Kidney (tissue), 14 donors: Measurements from ENCODE around the gene MPZL1. TPM values are rescaled to one million over a fixed set of nuclear protein-coding genes. Genes with fewer than 3 reads are reported as not detected.

Source experiments
- DNase-seq, 5 donors: peaks; one replicate each; pipeline ENCODE4 v3.0.0-alpha.2; 2013 to 2020
- FAIRE-seq: peaks from 2 replicates; lab custom pipeline; 2012; peaks lifted over from hg19 to GRCh38; lab: Jason Lieb, UNC
- H3K27ac ChIP-seq, 2 donors: one replicate each; pipeline ENCODE4 v1.7.0; 2013; ENCODE audit warnings: low read depth in 2 of 2, low read length in 2 of 2, inconsistent platforms in 1 of 2
- H3K27me3 ChIP-seq: one replicate; pipeline ENCODE4 v1.7.1; 2013; ENCODE audit warnings: low read length, inconsistent platforms; ENCODE audit not compliant: control insufficient read depth, insufficient read depth
- H3K36me3 ChIP-seq, 3 donors: one replicate each; pipeline versions ENCODE4 v1.7.0 to v1.7.1; 2013; ENCODE audit warnings: low read length in 3 of 3, control low read depth in 1 of 3, inconsistent platforms in 1 of 3; ENCODE audit not compliant: insufficient read depth in 3 of 3, control insufficient read depth in 2 of 3
- H3K4me1 ChIP-seq, 3 donors: one replicate each; pipeline versions ENCODE4 v1.7.0 to v1.7.1; 2013; ENCODE audit warnings: low read length in 3 of 3, inconsistent platforms in 1 of 3, low read depth in 1 of 3; ENCODE audit not compliant: control insufficient read depth in 2 of 3, insufficient read depth in 2 of 3
- H3K4me3 ChIP-seq, 3 donors: one replicate each; pipeline versions ENCODE4 v1.7.0 to v1.8.1; 2013; ENCODE audit warnings: low read length in 3 of 3, control low read depth in 1 of 3, inconsistent platforms in 1 of 3
- H3K9ac ChIP-seq, 3 donors: one replicate each; pipeline versions ENCODE4 v1.7.0 to v1.7.1; 2013; ENCODE audit warnings: low read length in 3 of 3, control low read depth in 1 of 3, inconsistent platforms in 1 of 3
- H3K9me3 ChIP-seq, 3 donors: one replicate each; pipeline versions ENCODE4 v1.7.0 to v1.7.1; 2013; ENCODE audit warnings: low read length in 3 of 3, control low read depth in 1 of 3, inconsistent platforms in 1 of 3; ENCODE audit not compliant: control insufficient read depth in 2 of 3, insufficient read depth in 1 of 3
- intact Hi-C: fragments of 100-400 bp; cut with DNase I; formaldehyde crosslinking; loops from one replicate; pipeline ENCODE4 v1.11.1; 2022
- polyA plus RNA-seq: library from polyadenylated mRNA; stranded (reverse); fragments of 350-450 nt; fragmentation: Illumina TruSeq; extraction: RNeasy Lipid Tissue Mini Kit (QIAGEN cat#74804); gene quantifications from one replicate; pipeline ENCODE4 v1.2.3, GENCODE V29; 2014; ENCODE audit warnings: low read depth, low replicate concordance; ENCODE audit not compliant: insufficient read depth
- total RNA-seq: library from RNA; stranded (reverse); fragmentation: NEBNext Ultra II Directional; extraction: Animal tissue kit (Norgen Biotek cat#: 25700); gene quantifications from one replicate; pipeline ENCODE4 v1.2.1, GENCODE V29; 2021
- TF ChIP-seq, protein P1 (sequence below): IDR thresholded peaks from 3 replicates; pipeline ENCODE4 v1.5.1; 2012; ENCODE audit warnings: mild to moderate bottlenecking, moderate library complexity, borderline replicate concordance; ENCODE audit not compliant: insufficient read depth; ENCODE audit errors: extremely low read depth
- donor health status: control.
- donor health status: control.
- donor health status: control.
- donor health status: control.
- donor health status: control.
- donor health status: DM: yes; HTN: yes; CAD: no.
- donor health status: Normal renal cell carcinoma (clear cell type).

Gene MPZL1
- total and polyA plus RNA-seq, 2 donors from 2014 or later: 42.1 to 98.3 TPM

DNA sequence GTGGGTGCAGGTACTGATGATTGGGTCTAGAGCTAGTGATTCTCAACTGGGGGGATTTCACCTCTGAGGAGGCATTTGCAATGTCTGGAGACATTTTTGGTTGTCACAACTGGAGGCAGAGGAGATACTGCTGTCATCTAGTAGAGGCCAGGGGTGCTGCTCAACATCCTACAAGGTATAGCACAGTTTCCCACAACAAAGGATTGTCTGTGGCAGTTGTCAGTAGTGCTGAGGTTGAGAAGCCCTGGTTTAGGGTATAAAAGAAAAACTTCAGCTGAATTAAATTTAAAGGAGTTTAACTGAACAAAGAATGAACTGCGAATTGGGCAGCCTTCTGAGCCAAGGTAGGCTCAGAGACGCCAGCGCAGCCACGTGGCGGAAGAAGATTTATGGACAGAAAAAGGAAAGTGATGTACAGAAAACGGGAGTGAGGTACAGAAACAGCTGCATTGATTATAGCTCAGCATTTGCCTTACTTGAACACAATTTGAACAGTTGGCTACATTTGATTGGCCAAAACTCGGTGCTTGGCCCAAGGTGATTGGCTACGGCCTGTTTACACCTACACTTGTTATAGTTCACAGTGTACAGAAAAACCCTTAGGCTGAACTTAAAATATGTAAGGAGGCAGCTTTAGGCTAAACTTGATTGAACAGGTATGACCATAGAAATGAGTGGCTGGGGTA lies 40.4 kb downstream of the MPZL1 start:
- H3K4me1 ChIP-seq: no peaks in the 10 kb centered on the region
- no peak overlapping the region for H3K27ac ChIP-seq
- H3K4me3 ChIP-seq: no peak overlapping the region
- intact Hi-C loops: no loop called here
- no peak for FAIRE-seq
- DNase-seq: no peak
- H3K9ac ChIP-seq: no peak overlapping the region
- no peaks in the 10 kb centered on the region for H3K9me3 ChIP-seq
- no peaks in the 10 kb centered on the region for H3K27me3 ChIP-seq
- H3K36me3 ChIP-seq: peaks cover 0 to 3% (median 0%) of the 10 kb centered on the region in 3 donors
- TF ChIP-seq, protein P1, sequence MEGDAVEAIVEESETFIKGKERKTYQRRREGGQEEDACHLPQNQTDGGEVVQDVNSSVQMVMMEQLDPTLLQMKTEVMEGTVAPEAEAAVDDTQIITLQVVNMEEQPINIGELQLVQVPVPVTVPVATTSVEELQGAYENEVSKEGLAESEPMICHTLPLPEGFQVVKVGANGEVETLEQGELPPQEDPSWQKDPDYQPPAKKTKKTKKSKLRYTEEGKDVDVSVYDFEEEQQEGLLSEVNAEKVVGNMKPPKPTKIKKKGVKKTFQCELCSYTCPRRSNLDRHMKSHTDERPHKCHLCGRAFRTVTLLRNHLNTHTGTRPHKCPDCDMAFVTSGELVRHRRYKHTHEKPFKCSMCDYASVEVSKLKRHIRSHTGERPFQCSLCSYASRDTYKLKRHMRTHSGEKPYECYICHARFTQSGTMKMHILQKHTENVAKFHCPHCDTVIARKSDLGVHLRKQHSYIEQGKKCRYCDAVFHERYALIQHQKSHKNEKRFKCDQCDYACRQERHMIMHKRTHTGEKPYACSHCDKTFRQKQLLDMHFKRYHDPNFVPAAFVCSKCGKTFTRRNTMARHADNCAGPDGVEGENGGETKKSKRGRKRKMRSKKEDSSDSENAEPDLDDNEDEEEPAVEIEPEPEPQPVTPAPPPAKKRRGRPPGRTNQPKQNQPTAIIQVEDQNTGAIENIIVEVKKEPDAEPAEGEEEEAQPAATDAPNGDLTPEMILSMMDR: no peak

DNA sequence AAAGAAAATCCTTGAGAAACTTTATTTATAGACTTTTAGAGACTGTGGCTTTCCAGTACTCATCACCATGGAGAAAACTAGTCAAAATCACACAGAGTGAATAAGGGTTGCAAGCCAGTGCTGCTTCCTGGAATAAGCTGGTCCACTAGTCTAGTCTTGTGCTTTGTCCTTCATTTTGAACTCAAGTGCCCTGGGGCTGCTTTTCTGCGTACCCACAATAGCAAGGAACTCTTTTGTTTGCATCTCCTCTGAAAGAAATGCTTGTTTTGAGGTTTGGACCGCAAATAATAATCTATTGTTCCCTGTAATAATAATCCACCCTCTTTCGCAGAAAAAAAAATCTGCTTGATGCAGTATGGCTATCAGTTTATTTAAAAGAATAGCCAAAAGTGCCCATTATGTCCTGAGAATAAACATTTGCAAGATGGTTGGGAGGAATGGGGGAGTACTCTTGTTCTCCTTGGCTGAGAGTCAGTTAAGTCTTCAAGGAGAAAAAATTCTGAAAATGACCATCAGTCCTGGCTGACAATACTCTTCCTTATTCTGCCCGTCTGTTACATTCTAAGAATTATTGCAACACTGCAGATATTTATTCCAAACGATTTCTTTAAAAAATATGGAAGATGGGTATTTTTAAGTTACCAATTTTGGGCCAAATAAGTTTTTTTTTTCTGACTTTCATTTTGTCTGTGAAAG lies 41.9 kb downstream of the MPZL1 start:
- peaks cover 0 to 3% (median 0%) of the 10 kb centered on the region in 3 donors for H3K36me3 ChIP-seq
- TF ChIP-seq, protein P1: no peak
- FAIRE-seq: no peak
- intact Hi-C loops: no loop called here
- DNase-seq: no peak
- no peaks in the 10 kb centered on the region for H3K9me3 ChIP-seq
- H3K4me3 ChIP-seq: no peak overlapping the region
- no peaks in the 10 kb centered on the region for H3K4me1 ChIP-seq
- H3K9ac ChIP-seq: no peak overlapping the region
- H3K27me3 ChIP-seq: no peaks in the 10 kb centered on the region
- no peak overlapping the region for H3K27ac ChIP-seq

DNA sequence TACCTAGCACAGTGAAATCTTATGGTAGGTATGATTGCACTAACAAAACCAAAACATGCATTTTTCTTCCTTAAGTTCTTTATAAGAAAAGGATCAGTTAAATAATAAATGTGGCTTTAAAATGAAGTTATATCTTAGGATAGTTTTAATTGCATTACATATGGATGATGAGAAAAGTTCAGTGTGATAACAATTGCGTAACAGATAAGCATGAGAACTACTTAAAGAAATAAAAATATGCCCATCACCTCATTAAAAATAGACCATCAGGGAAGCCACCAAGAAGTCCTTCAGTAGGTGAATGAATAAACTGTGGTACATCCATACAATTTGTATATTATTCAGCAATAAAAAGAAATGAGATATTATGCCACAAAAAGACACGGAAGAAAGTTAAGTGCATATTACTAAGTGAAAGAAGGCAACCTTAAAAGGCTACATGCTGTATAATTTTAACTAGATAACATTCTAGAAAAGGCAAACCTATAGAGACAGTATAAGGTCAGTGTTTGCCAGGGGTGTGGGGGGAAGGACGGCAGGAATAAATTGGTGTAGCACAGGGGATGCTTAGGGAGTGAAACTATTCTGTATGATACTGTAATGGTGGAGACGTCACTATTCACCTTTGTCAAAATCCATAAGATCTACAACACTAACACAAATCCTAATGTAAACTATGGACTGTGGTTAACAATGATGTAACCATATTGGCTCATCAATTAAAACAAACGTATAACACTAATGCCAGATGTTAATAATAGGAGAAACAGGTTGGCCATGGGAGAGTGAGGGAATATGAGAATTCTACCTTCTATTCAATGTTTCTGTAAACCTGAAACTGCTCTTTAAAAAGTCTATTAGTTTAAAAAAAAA lies 42.9 kb downstream of the MPZL1 start:
- TF ChIP-seq, protein P1: no peak
- Histone ChIP-seq H3K4me1 (no peaks in the 10 kb centered on the region), H3K9me3 (no peaks in the 10 kb centered on the region), H3K4me3 (no peak overlapping the region), H3K27me3 (no peaks in the 10 kb centered on the region), H3K36me3 (peaks cover 0 to 6% (median 5%) of the 10 kb centered on the region in 3 donors), H3K27ac (no peak overlapping the region), H3K9ac (no peak overlapping the region)
- DNase-seq (no peak), FAIRE-seq (no peak)
- intact Hi-C loops: no loop called here
